ENCODE data around the gene UBE2J2. TPM values are rescaled to one million over a fixed set of nuclear protein-coding genes. Genes with fewer than 3 reads are reported as not detected.

The UBE2J2 gene
- total and polyA plus RNA-seq, 3 donors from 2014 or later: 133 to 203 (median 139) TPM

DNA sequence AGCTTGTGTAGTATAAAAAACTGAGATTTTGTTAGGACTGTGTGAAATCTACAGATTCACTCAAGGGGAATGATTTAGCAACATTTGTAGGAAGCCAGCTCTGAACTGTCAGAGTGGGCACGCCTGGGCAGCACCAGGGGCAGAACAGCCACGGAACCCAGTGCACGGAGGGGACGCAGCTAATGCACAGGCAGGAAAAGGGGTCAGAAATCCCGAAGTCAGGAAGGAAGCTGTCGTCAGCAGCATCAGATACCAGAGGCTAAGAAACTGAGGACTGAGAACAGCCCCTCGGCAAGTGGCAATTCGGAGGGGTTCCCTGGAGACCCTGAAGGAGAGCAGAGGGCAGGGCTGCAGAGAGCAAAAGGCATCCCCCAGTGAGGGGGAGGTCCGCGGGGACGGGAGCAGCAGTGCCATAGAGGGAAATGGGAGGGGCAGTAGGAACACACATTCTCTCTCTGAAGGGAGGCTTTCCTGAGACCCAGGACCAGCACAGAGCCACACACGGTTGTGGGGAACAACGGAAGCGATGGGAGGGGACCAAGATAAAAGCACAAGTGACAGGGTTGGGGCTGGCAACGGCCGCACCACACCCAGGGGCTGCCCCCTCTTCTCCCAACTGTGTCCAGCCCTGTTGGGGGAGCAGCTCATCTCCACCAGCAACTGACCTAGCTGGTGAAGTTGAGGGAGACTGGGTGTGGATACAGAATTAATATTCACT, 12.7 kb downstream of the UBE2J2 start:
- no peak for DNase-seq
- no peak overlapping the region for H3K4me3 ChIP-seq
- no peak overlapping the region for H3K27ac ChIP-seq
- no peaks in the 10 kb centered on the region for H3K4me1 ChIP-seq
- TF ChIP-seq POLR2A (IDR thresholded peaks at IDR 0.05): no peak
- TF ChIP-seq, protein P1, sequence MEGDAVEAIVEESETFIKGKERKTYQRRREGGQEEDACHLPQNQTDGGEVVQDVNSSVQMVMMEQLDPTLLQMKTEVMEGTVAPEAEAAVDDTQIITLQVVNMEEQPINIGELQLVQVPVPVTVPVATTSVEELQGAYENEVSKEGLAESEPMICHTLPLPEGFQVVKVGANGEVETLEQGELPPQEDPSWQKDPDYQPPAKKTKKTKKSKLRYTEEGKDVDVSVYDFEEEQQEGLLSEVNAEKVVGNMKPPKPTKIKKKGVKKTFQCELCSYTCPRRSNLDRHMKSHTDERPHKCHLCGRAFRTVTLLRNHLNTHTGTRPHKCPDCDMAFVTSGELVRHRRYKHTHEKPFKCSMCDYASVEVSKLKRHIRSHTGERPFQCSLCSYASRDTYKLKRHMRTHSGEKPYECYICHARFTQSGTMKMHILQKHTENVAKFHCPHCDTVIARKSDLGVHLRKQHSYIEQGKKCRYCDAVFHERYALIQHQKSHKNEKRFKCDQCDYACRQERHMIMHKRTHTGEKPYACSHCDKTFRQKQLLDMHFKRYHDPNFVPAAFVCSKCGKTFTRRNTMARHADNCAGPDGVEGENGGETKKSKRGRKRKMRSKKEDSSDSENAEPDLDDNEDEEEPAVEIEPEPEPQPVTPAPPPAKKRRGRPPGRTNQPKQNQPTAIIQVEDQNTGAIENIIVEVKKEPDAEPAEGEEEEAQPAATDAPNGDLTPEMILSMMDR (IDR thresholded peaks at IDR 0.05): no peak
- no peaks in the 10 kb centered on the region for H3K36me3 ChIP-seq (ENCODE audit: low read depth, missing control alignments)
- 76 to 81% methylated on average over 16 of the region's 16 CpGs for WGBS, 2 donors
- no peaks in the 10 kb centered on the region for H3K9me3 ChIP-seq
- intact Hi-C loops (cut with DNase I; ENCODE audit: low total_unique reads): no loop called here
- no peaks in the 10 kb centered on the region for H3K27me3 ChIP-seq

DNA sequence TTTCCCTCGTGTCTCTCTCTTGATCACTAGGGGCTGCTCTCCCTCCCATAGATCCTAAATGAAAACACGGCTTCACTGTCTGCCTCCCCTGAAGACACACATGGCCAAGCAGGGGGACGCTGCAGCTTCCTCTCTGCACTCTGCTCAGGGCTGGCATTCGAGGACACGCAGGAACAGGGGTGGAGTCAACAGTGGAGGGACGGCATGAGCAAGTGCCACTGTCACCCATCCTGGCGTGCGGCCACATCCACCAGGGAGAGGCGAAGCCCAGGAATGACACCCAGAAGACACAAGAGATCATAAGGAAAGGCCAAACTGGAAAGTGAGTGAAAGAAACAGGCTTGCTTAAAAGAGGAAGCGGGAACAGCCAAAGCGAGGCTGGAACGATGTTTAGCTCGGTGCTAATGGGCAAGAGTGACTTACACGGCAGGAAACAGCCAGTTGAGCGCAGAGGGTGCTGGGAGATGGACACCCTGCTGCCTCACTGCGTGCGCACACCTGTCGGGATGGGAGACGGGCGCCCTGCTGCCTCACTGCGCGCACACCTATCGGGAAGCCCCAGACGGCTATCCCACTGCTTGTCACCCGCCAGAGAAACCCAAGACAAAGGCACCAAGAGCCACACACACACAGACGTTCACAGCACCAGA, 13.6 kb downstream of the UBE2J2 start:
- Histone ChIP-seq H3K27ac (no peak overlapping the region), H3K9me3 (no peaks in the 10 kb centered on the region), H3K4me1 (no peaks in the 10 kb centered on the region), H3K36me3 (ENCODE audit: low read depth, missing control alignments) (no peaks in the 10 kb centered on the region), H3K27me3 (no peaks in the 10 kb centered on the region), H3K4me3 (no peak overlapping the region)
- intact Hi-C loops (cut with DNase I; ENCODE audit: low total_unique reads): no loop called here
- WGBS, 2 donors: 78 to 83% methylated on average over 24 to 26 of the region's 26 CpGs
- TF ChIP-seq, protein P1 (IDR thresholded peaks at IDR 0.05): no peak
- TF ChIP-seq POLR2A (IDR thresholded peaks at IDR 0.05): no peak
- DNase-seq: no peak

DNA sequence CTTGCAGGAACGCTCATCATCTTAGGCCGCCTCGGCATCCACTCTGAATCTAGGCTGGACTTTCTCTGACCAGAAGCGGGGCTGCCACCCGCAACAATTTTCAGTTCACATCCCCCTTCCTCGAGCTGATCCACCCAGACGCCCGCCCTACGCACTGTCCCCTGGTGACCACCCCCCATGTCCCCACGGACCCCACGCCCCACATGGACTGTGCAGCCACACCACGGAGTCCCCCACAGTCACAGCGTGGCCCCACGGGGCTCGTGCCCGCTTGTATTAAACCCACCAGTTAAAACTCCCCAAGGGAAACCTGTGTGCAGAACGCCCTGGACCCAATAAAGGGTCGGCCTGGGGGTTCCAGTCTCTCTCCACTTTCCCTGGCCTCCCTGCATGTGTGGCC, 14.1 kb downstream of the UBE2J2 start:
- Histone ChIP-seq H3K4me1 (no peaks in the 10 kb centered on the region), H3K36me3 (ENCODE audit: low read depth, missing control alignments) (no peaks in the 10 kb centered on the region), H3K9me3 (no peaks in the 10 kb centered on the region), H3K27me3 (no peaks in the 10 kb centered on the region), H3K27ac (no peak overlapping the region), H3K4me3 (no peak overlapping the region)
- no peak for DNase-seq
- intact Hi-C loops (cut with DNase I; ENCODE audit: low total_unique reads): no loop called here
- TF ChIP-seq, protein P1 (IDR thresholded peaks at IDR 0.05): no peak
- TF ChIP-seq POLR2A (IDR thresholded peaks at IDR 0.05): no peak
- WGBS, 2 donors: 94 to 96% methylated on average over 18 of the region's 18 CpGs

GRCh38 chr1:1259119-1259488, 14.6 kb downstream of the UBE2J2 start:
- TF ChIP-seq, protein P1 (IDR thresholded peaks at IDR 0.05): no peak
- TF ChIP-seq POLR2A (IDR thresholded peaks at IDR 0.05): no peak
- Histone ChIP-seq H3K27ac (no peak overlapping the region), H3K9me3 (no peaks in the 10 kb centered on the region), H3K4me1 (no peaks in the 10 kb centered on the region), H3K4me3 (no peak overlapping the region), H3K27me3 (no peaks in the 10 kb centered on the region), H3K36me3 (ENCODE audit: low read depth, missing control alignments) (no peaks in the 10 kb centered on the region)
- DNase-seq: no peak
- intact Hi-C loops (cut with DNase I; ENCODE audit: low total_unique reads): no loop called here
- 93 to 96% methylated on average over 20 to 22 of the region's 22 CpGs for WGBS, 2 donors

Data from testis (tissue), 3 donors.